ENCODE data around the gene DSC1.
"Not testable (repeated sequence)": the region's sequence is repeated elsewhere in the genome, so short reads cannot be mapped to it uniquely, and the experiment has no call there.

DSC1 gene

GRCh38 chr18:31162825-31163435 is at the start of gene DSC1:
Gene DSC1, minus strand, starts transcription at chr18:31162856. Its CDS starts 262 bp downstream, at chr18:31162594.
- DNase-seq = no peak

GRCh38 chr18:31211047-31211446 is 48.4 kb upstream of the DSC1 start:
- DNase-seq = no peak

DNA sequence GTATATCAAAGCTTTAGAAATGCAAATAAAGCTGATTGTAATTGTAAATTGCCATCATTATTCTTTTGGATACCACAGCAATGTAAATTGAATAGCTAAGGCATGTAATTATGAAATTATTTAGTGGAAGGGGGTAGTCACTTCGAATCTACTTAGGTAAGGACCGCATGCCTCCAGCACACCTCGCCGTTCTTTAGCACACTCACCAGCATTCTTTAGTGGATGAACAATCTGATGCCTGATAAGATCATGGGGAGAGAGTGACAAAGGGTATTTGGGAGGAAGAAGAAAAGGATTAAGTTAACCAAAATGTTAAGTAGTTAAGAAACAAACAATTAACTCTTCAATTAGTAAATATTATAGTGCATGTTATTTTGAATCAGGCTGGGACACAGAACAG is 46.4 kb upstream of the DSC1 start:
- no peak for DNase-seq

- no peak for DNase-seq
Observed at GRCh38 chr18:31207391-31207790, 44.7 kb upstream of the DSC1 start.

GRCh38 chr18:31206787-31207381 is 44.2 kb upstream of the DSC1 start:
- DNase-seq = peak; percentile 94

GRCh38 chr18:31206071-31206470 is 43.4 kb upstream of the DSC1 start:
- DNase-seq = no peak

DNA sequence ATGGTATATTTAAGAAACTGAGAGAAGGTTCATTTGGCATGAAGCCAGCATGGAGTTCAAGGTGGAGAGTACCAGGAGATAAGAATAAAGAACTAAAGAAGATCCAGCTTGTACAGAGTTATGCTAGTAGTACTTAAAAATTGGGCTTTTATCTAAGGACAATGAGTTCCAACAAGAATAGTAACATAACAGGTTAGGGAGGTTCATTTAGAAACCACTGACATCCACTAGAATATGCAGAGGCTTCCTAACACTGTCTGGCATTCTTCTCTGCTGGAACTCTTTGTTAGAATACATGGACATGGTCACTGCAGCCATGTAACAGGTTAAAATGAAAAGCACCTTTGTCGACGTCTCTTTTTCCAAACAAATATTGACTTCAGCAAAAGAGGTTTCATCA is 42.6 kb upstream of the DSC1 start:
- DNase-seq = no peak

GRCh38 chr18:31204833-31205232 is 42.2 kb upstream of the DSC1 start:
- DNase-seq = no peak

GRCh38 chr18:31204166-31204565 is 41.5 kb upstream of the DSC1 start:
- DNase-seq = no peak

DNA sequence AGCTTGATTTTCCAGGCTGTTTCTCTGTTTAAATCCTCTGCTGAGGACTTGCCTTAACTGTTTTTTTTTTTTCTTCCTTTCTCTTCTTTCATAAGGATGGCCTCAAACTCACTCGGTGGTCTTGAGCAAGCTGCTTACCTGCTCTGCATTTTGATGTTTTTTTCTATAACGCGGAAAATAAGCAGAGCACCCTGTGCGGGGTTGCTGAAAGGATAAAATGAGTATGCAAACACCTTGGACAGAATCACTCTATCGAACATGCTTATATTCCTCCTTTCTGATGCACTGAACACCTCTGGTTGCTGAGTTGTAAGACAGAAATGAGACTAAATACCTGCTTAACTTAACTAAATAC is 41.1 kb upstream of the DSC1 start:
- no peak for DNase-seq

GRCh38 chr18:31203096-31203793 is 40.6 kb upstream of the DSC1 start:
- DNase-seq = no peak

DNA sequence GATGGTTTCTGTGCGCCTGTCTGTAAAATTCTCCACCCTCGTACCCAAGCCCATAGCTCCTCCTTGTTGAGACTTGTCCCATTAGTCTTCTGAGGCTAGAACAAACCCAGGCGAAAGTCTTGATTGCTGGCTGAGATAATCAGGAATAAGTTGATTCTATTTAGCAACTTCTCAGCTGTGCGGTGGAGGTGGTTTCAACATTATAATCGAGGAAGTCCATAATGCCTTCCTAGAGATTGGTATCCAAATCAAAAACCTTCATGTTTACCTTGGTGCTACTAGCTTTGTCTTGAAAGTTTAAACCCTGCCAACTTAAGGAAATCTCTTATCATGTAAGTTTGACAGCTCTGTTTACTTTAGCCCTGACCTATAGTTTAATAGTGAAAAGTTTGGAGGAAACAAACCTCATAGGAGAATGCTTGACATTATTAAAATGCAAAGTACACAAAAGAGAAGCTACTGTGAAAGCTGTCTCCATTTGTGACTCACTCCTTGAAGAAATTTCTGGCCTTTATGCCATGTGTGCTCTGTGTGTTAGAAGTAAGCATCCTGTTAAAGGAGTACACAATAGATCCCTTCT is 36.6 kb upstream of the DSC1 start:
- no peak for DNase-seq

GRCh38 chr18:31197676-31198075 is 35.0 kb upstream of the DSC1 start:
- no peak for DNase-seq

- DNase-seq = no peak
Observed at GRCh38 chr18:31195063-31195462, 32.4 kb upstream of the DSC1 start.

DNA sequence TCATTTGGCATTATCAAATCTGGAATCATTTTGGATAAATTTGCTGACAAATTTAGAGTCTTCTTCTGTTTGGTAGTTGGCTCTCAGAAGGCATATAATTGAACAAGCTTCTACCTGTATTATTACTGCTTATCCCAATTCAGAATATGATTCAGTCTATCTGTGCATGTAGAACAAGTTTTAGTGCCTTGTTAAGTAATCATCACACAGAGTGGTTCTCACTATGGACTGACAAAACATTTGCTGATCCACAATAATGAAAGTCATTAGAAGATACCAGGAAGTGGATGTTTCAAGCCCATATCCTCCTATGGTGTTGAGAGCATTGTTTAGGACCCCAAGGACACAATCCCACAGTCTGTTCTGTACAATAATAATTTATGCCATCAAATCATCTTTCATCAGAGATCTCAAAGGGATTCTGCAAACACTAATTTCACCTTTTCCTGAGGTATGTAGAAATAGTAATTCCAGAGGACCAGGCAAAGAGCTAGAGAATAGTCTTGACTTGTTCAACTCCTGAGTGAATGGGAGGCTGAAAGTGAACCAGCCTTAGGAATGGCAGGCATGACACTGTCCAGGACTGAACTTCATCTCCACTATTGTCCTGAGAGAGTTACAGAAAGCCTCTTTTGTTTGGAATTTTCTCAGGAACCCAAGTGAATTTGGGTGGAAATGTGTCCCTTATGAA is 29.6 kb upstream of the DSC1 start:
- no peak for DNase-seq

GRCh38 chr18:31190919-31191318 is 28.3 kb upstream of the DSC1 start:
- DNase-seq = no peak

- DNase-seq = no peak
Observed at GRCh38 chr18:31189757-31190156, 27.1 kb upstream of the DSC1 start.

- no peak for DNase-seq
Observed at GRCh38 chr18:31185186-31185950, 22.7 kb upstream of the DSC1 start.

DNA sequence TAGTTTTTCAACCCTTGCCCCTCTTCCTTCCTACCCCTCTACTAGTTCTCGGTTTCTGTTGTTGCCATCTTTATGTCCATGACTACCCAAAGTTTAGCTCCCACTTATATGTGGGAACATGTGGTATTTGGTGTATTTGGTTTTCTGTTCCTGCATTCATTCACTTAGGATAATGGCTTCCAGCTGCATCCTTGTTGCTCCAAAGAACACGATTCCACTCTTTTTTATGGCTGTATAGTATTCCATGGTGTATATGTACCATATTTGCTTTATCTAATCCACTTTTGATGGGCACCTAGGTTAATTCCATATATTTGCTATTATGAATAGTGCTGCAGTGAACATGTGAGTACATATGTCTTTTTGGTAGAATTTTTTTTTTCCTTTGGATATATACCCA is 20.6 kb upstream of the DSC1 start:
- no peak for DNase-seq

GRCh38 chr18:31177369-31177768 is 14.7 kb upstream of the DSC1 start:
- not testable (repeated sequence) for DNase-seq

- no peak for DNase-seq
Observed at GRCh38 chr18:31176531-31176930, 13.9 kb upstream of the DSC1 start.

DNA sequence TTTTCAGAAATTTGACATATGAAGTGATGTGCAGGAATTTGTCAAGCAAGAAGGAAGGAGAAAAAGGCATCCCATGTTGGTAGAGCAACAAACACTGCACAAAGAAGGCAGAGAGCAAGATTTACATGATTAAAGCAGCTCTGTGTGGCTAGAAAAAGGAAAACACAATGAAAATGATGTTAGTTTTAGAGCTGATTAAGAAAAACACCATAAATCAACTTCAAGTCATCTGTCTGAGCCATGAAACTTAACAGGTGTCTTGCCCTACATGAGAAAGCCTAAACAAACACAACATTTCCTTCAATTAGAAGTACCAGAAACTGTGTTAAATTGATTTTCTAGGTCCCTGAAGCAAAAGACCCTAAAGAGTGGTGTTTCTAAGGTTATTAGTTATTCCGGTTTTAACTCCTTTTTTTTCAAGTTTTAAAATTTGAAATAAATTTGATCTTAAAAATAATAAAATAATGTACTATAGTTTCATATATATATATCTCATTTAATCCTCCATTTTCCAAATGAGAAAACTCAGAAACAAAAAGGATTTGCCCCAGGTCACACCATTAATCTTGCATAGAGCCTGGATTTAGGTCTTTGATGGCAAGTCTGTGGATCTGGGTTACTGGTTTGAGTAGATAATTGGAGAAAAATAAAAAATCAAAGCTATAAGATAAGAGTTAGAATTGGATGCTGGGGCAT is 8.6 kb upstream of the DSC1 start:
- DNase-seq = no peak

Measured in DMS153 (cell line).